Measurements from ENCODE around the gene SHISA5.

- TF ChIP-seq CTCF (IDR thresholded peaks at IDR 0.05) (no peak), POLR2A (IDR thresholded peaks at IDR 0.05; ENCODE audit: low read length) (no peak), CHD4 (IDR thresholded peaks at IDR 0.05; ENCODE audit: borderline replicate concordance) (no peak), MAZ (IDR thresholded peaks at IDR 0.05; ENCODE audit: borderline replicate concordance, low read depth, low read length) (no peak), ESRRA (IDR thresholded peaks at IDR 0.05; ENCODE audit: borderline replicate concordance, low read length) (no peak), RNF2 (IDR thresholded peaks at IDR 0.05; ENCODE audit: borderline replicate concordance, low read depth) (no peak), RAD21 (conservative IDR thresholded peaks at IDR 0.05 in 1 of 2, IDR thresholded peaks at IDR 0.05 in 1 of 2) (no peak), MYC (IDR thresholded peaks at IDR 0.05; ENCODE audit: borderline replicate concordance, low read length) (no peak), RCOR1 (IDR thresholded peaks at IDR 0.05; ENCODE audit: low read depth, low read length) (no peak), JUN (IDR thresholded peaks at IDR 0.05) (no peak), CEBPB (IDR thresholded peaks at IDR 0.05) (no peak)
These were observed 14.8 kb upstream of the SHISA5 start for GRCh38 chr3:48518638-48519276.

Data from A549 (cell line).